ENCODE measurements around the gene FADS3. TPM values are rescaled to one million over a fixed set of nuclear protein-coding genes. Genes with fewer than 3 reads are reported as not detected.

Gene FADS3
- total RNA-seq, 2 experiments from 2014 or later, result 6.9 TPM

DNA sequence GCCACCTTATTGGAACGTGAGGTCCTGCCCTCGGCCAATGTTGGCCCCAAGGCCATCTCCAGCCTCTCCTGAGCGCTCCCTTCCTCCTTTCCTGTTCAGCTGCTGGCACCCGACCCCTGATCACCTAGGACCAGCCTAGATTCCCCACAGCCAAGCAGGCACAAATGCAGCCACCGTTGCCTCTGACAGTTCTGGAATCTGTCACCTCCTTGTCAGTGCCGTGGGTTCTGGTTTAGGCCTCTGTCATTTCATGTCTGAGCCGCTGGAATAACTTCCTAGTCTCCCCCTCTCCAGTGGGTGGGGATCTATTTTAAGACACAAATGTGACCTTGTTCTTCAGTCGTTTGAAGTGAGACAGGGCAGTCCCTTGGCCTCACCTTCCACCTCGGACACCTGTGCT is 29.7 kb downstream of the FADS3 start:
- H3K27ac Mint-ChIP-seq, result no peak overlapping the region
- H3K9me3 Mint-ChIP-seq, result no peaks in the 10 kb centered on the region
- DNase-seq (no peak), ATAC-seq (ENCODE audit: poor library complexity) (no peak)
- H3K27me3 ChIP-seq (ENCODE audit: control insufficient read depth in 1 of 2, insufficient read depth in 2 of 2, low read length in 2 of 2), result no peaks in the 10 kb centered on the region
- no peaks in the 10 kb centered on the region for H3K4me1 ChIP-seq (ENCODE audit: insufficient read depth, low read length)
- no peaks in the 10 kb centered on the region for H3K27me3 Mint-ChIP-seq
- H3K4me3 ChIP-seq (ENCODE audit: low read length), result no peak overlapping the region
- intact Hi-C loops (cut with DNase I, micrococcal nuclease), result loop anchor here in 1 of 2 experiments (5.0 kb wide), 1 partner anchor 61 kb away; no protein-coding TSS in a partner anchor
- TF ChIP-seq, protein P1, sequence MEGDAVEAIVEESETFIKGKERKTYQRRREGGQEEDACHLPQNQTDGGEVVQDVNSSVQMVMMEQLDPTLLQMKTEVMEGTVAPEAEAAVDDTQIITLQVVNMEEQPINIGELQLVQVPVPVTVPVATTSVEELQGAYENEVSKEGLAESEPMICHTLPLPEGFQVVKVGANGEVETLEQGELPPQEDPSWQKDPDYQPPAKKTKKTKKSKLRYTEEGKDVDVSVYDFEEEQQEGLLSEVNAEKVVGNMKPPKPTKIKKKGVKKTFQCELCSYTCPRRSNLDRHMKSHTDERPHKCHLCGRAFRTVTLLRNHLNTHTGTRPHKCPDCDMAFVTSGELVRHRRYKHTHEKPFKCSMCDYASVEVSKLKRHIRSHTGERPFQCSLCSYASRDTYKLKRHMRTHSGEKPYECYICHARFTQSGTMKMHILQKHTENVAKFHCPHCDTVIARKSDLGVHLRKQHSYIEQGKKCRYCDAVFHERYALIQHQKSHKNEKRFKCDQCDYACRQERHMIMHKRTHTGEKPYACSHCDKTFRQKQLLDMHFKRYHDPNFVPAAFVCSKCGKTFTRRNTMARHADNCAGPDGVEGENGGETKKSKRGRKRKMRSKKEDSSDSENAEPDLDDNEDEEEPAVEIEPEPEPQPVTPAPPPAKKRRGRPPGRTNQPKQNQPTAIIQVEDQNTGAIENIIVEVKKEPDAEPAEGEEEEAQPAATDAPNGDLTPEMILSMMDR (IDR thresholded peaks at IDR 0.05), result no peak
- no peaks in the 10 kb centered on the region for H3K4me1 Mint-ChIP-seq (ENCODE audit: low read depth)
- no peaks in the 10 kb centered on the region for H3K9me3 ChIP-seq (ENCODE audit: control insufficient read depth in 1 of 2, insufficient read depth in 1 of 2, low read length in 2 of 2)
- H3K36me3 ChIP-seq (ENCODE audit: insufficient read depth, low read length), result no peaks in the 10 kb centered on the region
- H3K36me3 Mint-ChIP-seq (ENCODE audit: low read depth), result no peaks in the 10 kb centered on the region
- CTCF ChIA-PET, result no interaction called here
- POLR2A ChIA-PET, result no interaction called here
- H3K27ac ChIP-seq (ENCODE audit: low read depth in 1 of 2, low read length in 2 of 2), result no peak overlapping the region
- no peak overlapping the region for H3K4me3 Mint-ChIP-seq

DNA sequence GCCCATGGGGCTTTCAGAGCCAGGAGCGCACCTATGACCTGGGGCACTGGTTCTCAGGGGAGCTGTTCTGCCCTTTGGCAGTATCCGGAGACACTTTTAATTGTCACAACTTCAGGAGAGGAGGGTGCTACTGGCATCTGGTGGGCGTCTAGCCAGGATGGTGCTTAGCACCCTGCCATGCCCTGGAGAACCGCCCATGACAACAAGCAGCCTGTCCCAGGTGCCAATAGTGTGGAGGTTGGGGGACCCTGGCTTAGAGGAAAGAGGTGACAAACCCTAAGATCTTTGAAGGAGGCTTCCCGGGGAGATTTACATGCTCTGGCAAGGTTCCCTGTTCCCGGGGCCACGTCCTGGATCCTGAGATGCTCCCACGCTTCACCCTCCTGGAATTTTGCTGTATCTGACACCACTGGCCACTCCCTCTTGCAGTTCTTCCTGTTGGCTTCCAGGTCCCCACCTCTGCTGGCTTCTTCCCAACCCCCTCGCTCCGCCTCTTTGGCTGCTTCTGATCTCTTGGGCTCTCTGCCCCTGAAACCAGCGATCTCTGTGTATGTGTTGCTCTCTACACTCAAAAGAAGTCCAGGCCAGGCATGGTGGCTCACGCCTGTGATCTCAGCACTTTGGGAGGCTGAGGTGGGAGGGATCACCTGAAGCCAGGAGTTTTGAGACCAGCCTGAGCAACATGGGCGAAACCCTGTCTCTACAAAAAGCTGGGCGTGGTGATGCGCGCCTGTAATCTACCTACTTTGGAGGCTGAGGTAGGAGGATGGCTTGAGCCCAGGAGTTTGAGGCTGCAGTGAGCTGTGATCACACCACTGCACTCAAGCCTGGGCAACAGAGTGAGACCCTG is 31.1 kb downstream of the FADS3 start:
- ATAC-seq (ENCODE audit: poor library complexity), result no peak
- Histone ChIP-seq H3K36me3 (ENCODE audit: insufficient read depth, low read length) (no peaks in the 10 kb centered on the region), H3K27ac (ENCODE audit: low read depth in 1 of 2, low read length in 2 of 2) (no peak overlapping the region), H3K27me3 (ENCODE audit: control insufficient read depth in 1 of 2, insufficient read depth in 2 of 2, low read length in 2 of 2) (no peaks in the 10 kb centered on the region), H3K4me3 (ENCODE audit: low read length) (no peak overlapping the region), H3K4me1 (ENCODE audit: insufficient read depth, low read length) (no peaks in the 10 kb centered on the region), H3K9me3 (ENCODE audit: control insufficient read depth in 1 of 2, insufficient read depth in 1 of 2, low read length in 2 of 2) (no peaks in the 10 kb centered on the region)
- Mint-ChIP-seq H3K27ac (no peak overlapping the region), H3K36me3 (ENCODE audit: low read depth) (no peaks in the 10 kb centered on the region), H3K27me3 (no peaks in the 10 kb centered on the region), H3K4me3 (no peak overlapping the region), H3K9me3 (no peaks in the 10 kb centered on the region), H3K4me1 (ENCODE audit: low read depth) (no peaks in the 10 kb centered on the region)
- POLR2A ChIA-PET, result no interaction called here
- no peak for DNase-seq
- CTCF ChIA-PET, result no interaction called here
- TF ChIP-seq, protein P1 (IDR thresholded peaks at IDR 0.05), result no peak
- intact Hi-C loops (cut with DNase I, micrococcal nuclease), result loop anchor here in 1 of 2 experiments (5.0 kb wide), 1 partner anchor 62 kb away; no protein-coding TSS in a partner anchor

DNA sequence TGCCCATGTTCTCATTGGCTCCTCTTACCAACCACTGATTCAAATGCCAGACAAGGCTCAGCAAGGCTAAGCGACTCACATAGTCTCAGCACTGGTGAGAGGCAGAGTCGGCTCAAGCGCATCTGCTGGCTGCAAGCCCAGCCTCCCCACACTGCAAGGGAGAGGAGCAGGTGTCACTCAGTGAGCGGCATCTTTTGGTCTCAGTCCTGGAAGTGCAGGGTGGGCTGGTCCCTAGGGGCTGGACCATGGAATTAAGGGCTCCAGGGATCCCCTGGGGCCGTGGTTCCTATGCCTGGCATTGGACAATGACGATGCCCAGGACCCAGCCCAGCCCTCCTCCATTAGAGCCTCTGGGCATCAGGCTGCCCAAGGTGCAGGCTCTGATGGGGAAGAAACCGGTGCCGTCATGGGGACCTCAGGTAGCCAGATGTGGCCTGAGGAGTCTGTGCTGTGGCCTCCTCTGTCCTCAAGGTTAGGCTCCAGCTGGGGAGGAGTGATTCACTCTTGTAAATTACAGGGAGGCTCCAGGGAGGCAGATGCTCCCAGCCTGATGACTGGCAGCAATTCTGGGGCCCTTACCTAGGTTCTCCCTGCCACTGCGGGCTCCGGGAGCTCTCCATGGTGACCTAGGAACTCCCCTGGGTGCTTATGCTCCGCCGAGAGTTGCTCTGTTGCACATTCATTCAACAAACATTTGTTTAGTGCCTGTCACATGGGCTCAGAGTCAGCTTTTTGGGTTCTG is 35.2 kb downstream of the FADS3 start:
- ATAC-seq (ENCODE audit: poor library complexity), result no peak
- Histone ChIP-seq H3K27me3 (ENCODE audit: control insufficient read depth in 1 of 2, insufficient read depth in 2 of 2, low read length in 2 of 2) (no peaks in the 10 kb centered on the region), H3K4me1 (ENCODE audit: insufficient read depth, low read length) (no peaks in the 10 kb centered on the region), H3K4me3 (ENCODE audit: low read length) (no peak overlapping the region), H3K27ac (ENCODE audit: low read depth in 1 of 2, low read length in 2 of 2) (no peak overlapping the region), H3K9me3 (ENCODE audit: control insufficient read depth in 1 of 2, insufficient read depth in 1 of 2, low read length in 2 of 2) (no peaks in the 10 kb centered on the region), H3K36me3 (ENCODE audit: insufficient read depth, low read length) (no peaks in the 10 kb centered on the region)
- H3K4me3 Mint-ChIP-seq, result no peak overlapping the region
- no peaks in the 10 kb centered on the region for H3K27me3 Mint-ChIP-seq
- no peaks in the 10 kb centered on the region for H3K4me1 Mint-ChIP-seq (ENCODE audit: low read depth)
- intact Hi-C loops (cut with DNase I, micrococcal nuclease), result no loop called here
- H3K27ac Mint-ChIP-seq, result no peak overlapping the region
- POLR2A ChIA-PET, result no interaction called here
- CTCF ChIA-PET, result no interaction called here
- H3K36me3 Mint-ChIP-seq (ENCODE audit: low read depth), result no peaks in the 10 kb centered on the region
- H3K9me3 Mint-ChIP-seq, result no peaks in the 10 kb centered on the region
- TF ChIP-seq, protein P1 (IDR thresholded peaks at IDR 0.05), result no peak
- DNase-seq, result no peak

All from CD4-positive, alpha-beta T cell (primary cell).